ENCODE data around the gene KRT86.

KRT86 gene

DNA sequence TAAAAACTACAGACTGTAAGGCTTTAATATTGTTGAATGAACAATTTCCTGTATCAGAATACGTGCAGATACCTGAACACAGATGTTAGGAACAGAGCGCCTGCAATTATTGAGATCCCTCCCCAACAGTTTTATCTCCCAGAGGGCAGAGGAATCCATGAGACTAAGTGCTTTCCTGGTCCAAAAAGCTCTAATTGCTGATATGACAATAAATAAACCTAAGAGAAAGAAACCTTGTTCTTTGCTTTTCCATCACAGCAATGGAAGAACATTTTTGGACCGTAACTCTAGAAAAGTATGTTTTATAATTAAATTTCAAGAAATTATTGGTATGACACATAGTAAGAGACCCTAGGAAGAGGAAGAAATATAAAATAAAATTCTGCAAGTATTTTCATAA, 59.7 kb downstream of the KRT86 start:
- Histone ChIP-seq H3K4me2 (ENCODE audit: low read depth, low read length) (no peak overlapping the region), H3K9me3 (replicated peaks; ENCODE audit: insufficient read depth, low read length) (no peaks in the 10 kb centered on the region), H3K4me1 (ENCODE audit: low read length) (no peaks in the 10 kb centered on the region), H3K27ac (ENCODE audit: low read length) (no peak overlapping the region), H3K9me2 (replicated peaks; ENCODE audit: insufficient read depth, low read length) (no peaks in the 10 kb centered on the region), H3K27me3 (replicated peaks; ENCODE audit: insufficient read depth, low read length) (0 out of 2 replicates have a peak, but pooled peaks cover 3% of the 10 kb centered on the region), H4K20me1 (ENCODE audit: insufficient read depth, low read length) (no peaks in the 10 kb centered on the region), H3K79me2 (ENCODE audit: low read length) (no peaks in the 10 kb centered on the region), H3K4me3 (ENCODE audit: low read length) (no peak overlapping the region), H3K9ac (ENCODE audit: low read length) (no peak overlapping the region), H3K36me3 (replicated peaks; ENCODE audit: insufficient read depth, low read length) (no peaks in the 10 kb centered on the region), H2AFZ (ENCODE audit: low read length) (no peak overlapping the region), H3F3A (ENCODE audit: insufficient read depth, low read length) (no peaks in the 10 kb centered on the region)
- DNase-seq = no peak
- TF ChIP-seq EZH2 (optimal IDR thresholded peaks at IDR 0.05; ENCODE audit: low read depth, low read length) (no peak), EZH2phosphoT487 (IDR thresholded peaks at IDR 0.05; ENCODE audit: low read length) (no peak)
- TF ChIP-seq, protein P1, sequence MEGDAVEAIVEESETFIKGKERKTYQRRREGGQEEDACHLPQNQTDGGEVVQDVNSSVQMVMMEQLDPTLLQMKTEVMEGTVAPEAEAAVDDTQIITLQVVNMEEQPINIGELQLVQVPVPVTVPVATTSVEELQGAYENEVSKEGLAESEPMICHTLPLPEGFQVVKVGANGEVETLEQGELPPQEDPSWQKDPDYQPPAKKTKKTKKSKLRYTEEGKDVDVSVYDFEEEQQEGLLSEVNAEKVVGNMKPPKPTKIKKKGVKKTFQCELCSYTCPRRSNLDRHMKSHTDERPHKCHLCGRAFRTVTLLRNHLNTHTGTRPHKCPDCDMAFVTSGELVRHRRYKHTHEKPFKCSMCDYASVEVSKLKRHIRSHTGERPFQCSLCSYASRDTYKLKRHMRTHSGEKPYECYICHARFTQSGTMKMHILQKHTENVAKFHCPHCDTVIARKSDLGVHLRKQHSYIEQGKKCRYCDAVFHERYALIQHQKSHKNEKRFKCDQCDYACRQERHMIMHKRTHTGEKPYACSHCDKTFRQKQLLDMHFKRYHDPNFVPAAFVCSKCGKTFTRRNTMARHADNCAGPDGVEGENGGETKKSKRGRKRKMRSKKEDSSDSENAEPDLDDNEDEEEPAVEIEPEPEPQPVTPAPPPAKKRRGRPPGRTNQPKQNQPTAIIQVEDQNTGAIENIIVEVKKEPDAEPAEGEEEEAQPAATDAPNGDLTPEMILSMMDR (IDR thresholded peaks at IDR 0.05; ENCODE audit: low read length) = no peak

GRCh38 chr12:52335598-52336262, 61.3 kb downstream of the KRT86 start:
- no peak overlapping the region for H2AFZ ChIP-seq (ENCODE audit: low read length)
- H3F3A ChIP-seq (ENCODE audit: insufficient read depth, low read length) = no peaks in the 10 kb centered on the region
- H3K9ac ChIP-seq (ENCODE audit: low read length) = no peak overlapping the region
- H3K9me2 ChIP-seq (replicated peaks; ENCODE audit: insufficient read depth, low read length) = no peaks in the 10 kb centered on the region
- no peaks in the 10 kb centered on the region for H3K36me3 ChIP-seq (replicated peaks; ENCODE audit: insufficient read depth, low read length)
- 0 out of 2 replicates have a peak, but pooled peaks cover 3% of the 10 kb centered on the region for H3K27me3 ChIP-seq (replicated peaks; ENCODE audit: insufficient read depth, low read length)
- no peak for DNase-seq
- TF ChIP-seq EZH2phosphoT487 (IDR thresholded peaks at IDR 0.05; ENCODE audit: low read length) (no peak), EZH2 (optimal IDR thresholded peaks at IDR 0.05; ENCODE audit: low read depth, low read length) (no peak)
- TF ChIP-seq, protein P1 (IDR thresholded peaks at IDR 0.05; ENCODE audit: low read length) = no peak
- no peaks in the 10 kb centered on the region for H3K4me1 ChIP-seq (ENCODE audit: low read length)
- H3K27ac ChIP-seq (ENCODE audit: low read length) = no peak overlapping the region
- H3K9me3 ChIP-seq (replicated peaks; ENCODE audit: insufficient read depth, low read length) = no peaks in the 10 kb centered on the region
- no peaks in the 10 kb centered on the region for H4K20me1 ChIP-seq (ENCODE audit: insufficient read depth, low read length)
- no peak overlapping the region for H3K4me2 ChIP-seq (ENCODE audit: low read depth, low read length)
- H3K79me2 ChIP-seq (ENCODE audit: low read length) = no peaks in the 10 kb centered on the region
- no peak overlapping the region for H3K4me3 ChIP-seq (ENCODE audit: low read length)

GRCh38 chr12:52336641-52337040, 62.2 kb downstream of the KRT86 start:
- H3K27ac ChIP-seq (ENCODE audit: low read length) = no peak overlapping the region
- H3K4me3 ChIP-seq (ENCODE audit: low read length) = no peak overlapping the region
- H3K4me2 ChIP-seq (ENCODE audit: low read depth, low read length) = no peak overlapping the region
- no peaks in the 10 kb centered on the region for H3K9me2 ChIP-seq (replicated peaks; ENCODE audit: insufficient read depth, low read length)
- H3K36me3 ChIP-seq (replicated peaks; ENCODE audit: insufficient read depth, low read length) = no peaks in the 10 kb centered on the region
- H3F3A ChIP-seq (ENCODE audit: insufficient read depth, low read length) = no peaks in the 10 kb centered on the region
- DNase-seq = no peak
- no peak overlapping the region for H2AFZ ChIP-seq (ENCODE audit: low read length)
- no peaks in the 10 kb centered on the region for H3K9me3 ChIP-seq (replicated peaks; ENCODE audit: insufficient read depth, low read length)
- TF ChIP-seq EZH2phosphoT487 (IDR thresholded peaks at IDR 0.05; ENCODE audit: low read length) = no peak
- TF ChIP-seq EZH2 (optimal IDR thresholded peaks at IDR 0.05; ENCODE audit: low read depth, low read length) = no peak
- TF ChIP-seq, protein P1 (IDR thresholded peaks at IDR 0.05; ENCODE audit: low read length) = no peak
- no peaks in the 10 kb centered on the region for H4K20me1 ChIP-seq (ENCODE audit: insufficient read depth, low read length)
- H3K79me2 ChIP-seq (ENCODE audit: low read length) = no peaks in the 10 kb centered on the region
- no peaks in the 10 kb centered on the region for H3K4me1 ChIP-seq (ENCODE audit: low read length)
- H3K27me3 ChIP-seq (replicated peaks; ENCODE audit: insufficient read depth, low read length) = 0 out of 2 replicates have a peak, but pooled peaks cover 3% of the 10 kb centered on the region
- H3K9ac ChIP-seq (ENCODE audit: low read length) = no peak overlapping the region

All from MM.1S (cell line).